Suprapubic skin (tissue), 4 donors: Measurements from ENCODE around the gene MED22.

Experiments used
- CTCF ChIP-seq, 2 donors: fragments of 200-600 bp in 1 of 2; fragments of 450-650 bp in 1 of 2; sonication (generic) in 1 of 2; IDR thresholded peaks; one replicate each; pipeline ENCODE4 v1.5.1; 2016 to 2019; ENCODE audit warnings: antibody characterized with exemption in 2 of 2, mild to moderate bottlenecking in 1 of 2, moderate library complexity in 1 of 2
- POLR2A ChIP-seq, 2 donors: fragments of 450-650 bp; IDR thresholded peaks; one replicate each; pipeline ENCODE4 v1.6.1; 2017; ENCODE audit warnings: antibody characterized with exemption in 2 of 2, mild to moderate bottlenecking in 2 of 2, moderate library complexity in 2 of 2
- POLR2AphosphoS5 ChIP-seq, 3 donors: sonication (generic); formaldehyde crosslinking; IDR thresholded peaks; one replicate each; pipeline ENCODE4 v1.6.1; 2017; ENCODE audit warnings: antibody characterized with exemption in 3 of 3

GRCh38 chr9:133396952-133397351 lies 49.0 kb upstream of the MED22 start:
- no peak for TF ChIP-seq CTCF (IDR thresholded peaks at IDR 0.05)
- TF ChIP-seq POLR2AphosphoS5 (IDR thresholded peaks at IDR 0.05), result no peak
- no peak for TF ChIP-seq POLR2A (IDR thresholded peaks at IDR 0.05)
